ENCODE measurements around the gene NME2.

Gene NME2

DNA sequence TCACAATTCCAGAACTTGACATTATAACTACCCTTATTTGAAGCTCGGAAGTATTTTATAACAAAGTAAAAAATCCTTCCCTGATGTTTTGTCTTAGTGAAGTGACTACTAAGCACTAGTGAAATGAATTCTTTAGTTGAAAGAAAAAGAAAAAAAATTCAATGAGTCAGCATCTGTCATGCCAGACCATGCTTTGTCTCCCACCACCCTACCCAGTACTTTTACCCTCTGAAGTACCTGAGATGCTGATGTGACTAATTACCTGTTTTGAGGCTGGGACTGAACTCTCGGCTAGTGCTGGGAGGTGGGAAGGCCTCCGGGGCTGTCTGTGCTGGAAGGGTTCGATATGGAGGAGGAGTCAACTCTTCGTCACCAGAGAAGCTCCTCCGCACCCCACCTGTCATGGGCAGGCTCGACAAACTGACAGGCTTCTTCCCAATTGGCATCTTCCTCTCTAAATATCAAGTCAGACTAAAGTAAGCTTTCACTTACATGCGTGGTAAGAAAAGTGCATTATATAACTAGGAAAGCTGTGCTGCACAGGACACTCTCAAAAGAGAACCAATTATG, 19.6 kb downstream of the NME2 start:
- H3K4me3 ChIP-seq (ENCODE audit: low read depth in 1 of 2, low read length in 2 of 2), result no peak overlapping the region
- no peaks in the 10 kb centered on the region for H3K9me3 ChIP-seq (ENCODE audit: low read length)
- H3K9ac ChIP-seq (ENCODE audit: low read length), result no peak overlapping the region
- H3K27me3 ChIP-seq (ENCODE audit: control insufficient read depth in 1 of 2, insufficient read depth in 2 of 2, low read length in 2 of 2), result no peaks in the 10 kb centered on the region
- peaks cover 43% of the 10 kb centered on the region for H3K36me3 ChIP-seq (ENCODE audit: insufficient read depth, low read length)
- no peak overlapping the region for H3K27ac ChIP-seq (ENCODE audit: low read depth, low read length)
- H3K4me1 ChIP-seq (ENCODE audit: insufficient read depth, low read length), result no peaks in the 10 kb centered on the region

DNA sequence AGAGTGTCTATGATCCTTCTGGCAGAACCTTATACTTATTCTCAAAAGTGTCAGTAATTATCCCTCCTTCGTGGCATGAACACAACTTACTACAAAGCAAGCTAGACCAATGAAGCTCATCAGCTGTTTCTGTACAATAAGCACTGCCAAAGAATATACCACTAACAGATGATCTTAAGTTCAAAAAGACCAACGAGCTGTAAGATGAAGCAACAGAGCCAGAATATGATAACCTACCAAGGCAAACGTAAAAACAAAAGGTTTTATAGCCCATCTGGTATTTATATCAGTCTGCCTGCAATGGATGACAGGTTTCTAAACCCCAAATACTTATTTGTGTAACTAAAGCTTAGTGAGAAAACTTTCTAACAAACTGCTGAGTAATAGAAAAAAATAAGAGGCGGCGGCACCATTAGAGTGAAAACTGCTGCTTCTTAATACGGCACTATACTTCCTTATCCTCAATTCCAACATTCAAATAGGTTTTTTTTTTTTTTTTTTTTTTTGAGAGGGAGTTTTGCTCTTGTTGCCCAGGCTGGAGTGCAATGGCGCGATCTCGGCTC, 22.1 kb downstream of the NME2 start:
- H3K4me1 ChIP-seq (ENCODE audit: insufficient read depth, low read length), result no peaks in the 10 kb centered on the region
- H3K27me3 ChIP-seq (ENCODE audit: control insufficient read depth in 1 of 2, insufficient read depth in 2 of 2, low read length in 2 of 2), result no peaks in the 10 kb centered on the region
- H3K4me3 ChIP-seq (ENCODE audit: low read depth in 1 of 2, low read length in 2 of 2), result no peak overlapping the region
- H3K9ac ChIP-seq (ENCODE audit: low read length), result no peak overlapping the region
- H3K27ac ChIP-seq (ENCODE audit: low read depth, low read length), result no peak overlapping the region
- peaks cover 53% of the 10 kb centered on the region for H3K36me3 ChIP-seq (ENCODE audit: insufficient read depth, low read length)
- H3K9me3 ChIP-seq (ENCODE audit: low read length), result no peaks in the 10 kb centered on the region

DNA sequence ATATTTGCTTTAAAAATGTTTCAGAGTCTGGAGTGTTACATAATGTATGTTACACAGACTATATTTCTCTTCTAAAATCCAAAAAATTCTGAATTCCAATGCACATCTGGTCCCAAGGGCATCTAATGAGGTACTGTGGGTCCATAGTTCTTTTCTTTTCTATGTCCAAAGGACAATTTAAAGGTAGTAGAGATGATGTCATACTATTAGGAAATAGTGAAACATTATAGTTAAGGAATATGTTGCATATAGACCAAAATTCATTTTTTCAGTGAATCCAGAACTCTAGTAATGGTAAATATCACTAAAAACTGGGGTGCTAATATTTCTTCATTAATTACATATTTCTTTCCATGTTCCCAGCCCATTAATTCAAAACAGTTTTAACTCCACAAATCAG, 23.0 kb downstream of the NME2 start:
- H3K27ac ChIP-seq (ENCODE audit: low read depth, low read length), result no peak overlapping the region
- no peaks in the 10 kb centered on the region for H3K4me1 ChIP-seq (ENCODE audit: insufficient read depth, low read length)
- H3K9ac ChIP-seq (ENCODE audit: low read length), result no peak overlapping the region
- H3K9me3 ChIP-seq (ENCODE audit: low read length), result no peaks in the 10 kb centered on the region
- H3K4me3 ChIP-seq (ENCODE audit: low read depth in 1 of 2, low read length in 2 of 2), result no peak overlapping the region
- H3K36me3 ChIP-seq (ENCODE audit: insufficient read depth, low read length), result peaks cover 60% of the 10 kb centered on the region
- H3K27me3 ChIP-seq (ENCODE audit: control insufficient read depth in 1 of 2, insufficient read depth in 2 of 2, low read length in 2 of 2), result no peaks in the 10 kb centered on the region

DNA sequence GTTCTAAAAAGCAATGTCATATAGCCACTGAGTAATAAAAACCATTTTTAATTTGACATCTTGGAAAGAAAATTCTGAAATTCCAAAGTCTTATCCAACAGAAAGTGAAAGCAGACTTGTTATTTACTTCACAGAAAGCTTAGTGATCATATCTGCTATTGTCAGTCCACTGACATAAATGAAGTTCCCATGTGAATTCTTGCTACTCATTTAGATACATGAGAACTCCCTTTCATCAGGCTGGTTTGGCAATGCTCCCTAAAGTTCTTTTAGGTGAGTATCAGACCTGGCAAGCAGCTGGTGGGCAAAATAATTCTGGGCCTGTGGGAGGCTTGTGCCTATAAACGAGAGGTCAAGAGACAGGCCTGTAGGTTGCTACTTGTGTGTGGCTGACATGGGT, 23.4 kb downstream of the NME2 start:
- H3K27me3 ChIP-seq (ENCODE audit: control insufficient read depth in 1 of 2, insufficient read depth in 2 of 2, low read length in 2 of 2), result no peaks in the 10 kb centered on the region
- H3K27ac ChIP-seq (ENCODE audit: low read depth, low read length), result no peak overlapping the region
- no peak overlapping the region for H3K9ac ChIP-seq (ENCODE audit: low read length)
- peaks cover 59% of the 10 kb centered on the region for H3K36me3 ChIP-seq (ENCODE audit: insufficient read depth, low read length)
- no peaks in the 10 kb centered on the region for H3K9me3 ChIP-seq (ENCODE audit: low read length)
- H3K4me1 ChIP-seq (ENCODE audit: insufficient read depth, low read length), result no peaks in the 10 kb centered on the region
- H3K4me3 ChIP-seq (ENCODE audit: low read depth in 1 of 2, low read length in 2 of 2), result no peak overlapping the region

DNA sequence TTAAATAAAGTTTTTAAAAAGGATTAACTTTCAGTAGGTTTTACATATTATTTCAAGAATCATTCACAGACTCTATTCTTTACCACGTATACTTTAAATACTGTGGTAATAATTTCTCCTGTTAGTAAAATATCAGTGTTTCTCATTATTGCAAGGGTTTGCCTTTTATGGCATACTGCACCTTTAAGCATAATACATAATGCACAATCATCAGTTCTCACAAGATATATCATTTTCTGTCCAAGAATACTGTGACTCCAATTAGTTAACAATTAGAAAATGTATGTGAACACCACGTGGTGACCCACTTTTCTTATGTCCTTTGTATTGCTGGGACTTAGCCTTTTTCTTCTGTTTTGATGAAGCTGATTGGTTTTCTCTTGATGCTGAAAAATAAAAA, 25.7 kb downstream of the NME2 start:
- Histone ChIP-seq H3K4me3 (ENCODE audit: low read depth in 1 of 2, low read length in 2 of 2) (no peak overlapping the region), H3K4me1 (ENCODE audit: insufficient read depth, low read length) (no peaks in the 10 kb centered on the region), H3K27me3 (ENCODE audit: control insufficient read depth in 1 of 2, insufficient read depth in 2 of 2, low read length in 2 of 2) (no peaks in the 10 kb centered on the region), H3K9me3 (ENCODE audit: low read length) (no peaks in the 10 kb centered on the region), H3K9ac (ENCODE audit: low read length) (no peak overlapping the region), H3K36me3 (ENCODE audit: insufficient read depth, low read length) (peaks cover 55% of the 10 kb centered on the region), H3K27ac (ENCODE audit: low read depth, low read length) (no peak overlapping the region)

DNA sequence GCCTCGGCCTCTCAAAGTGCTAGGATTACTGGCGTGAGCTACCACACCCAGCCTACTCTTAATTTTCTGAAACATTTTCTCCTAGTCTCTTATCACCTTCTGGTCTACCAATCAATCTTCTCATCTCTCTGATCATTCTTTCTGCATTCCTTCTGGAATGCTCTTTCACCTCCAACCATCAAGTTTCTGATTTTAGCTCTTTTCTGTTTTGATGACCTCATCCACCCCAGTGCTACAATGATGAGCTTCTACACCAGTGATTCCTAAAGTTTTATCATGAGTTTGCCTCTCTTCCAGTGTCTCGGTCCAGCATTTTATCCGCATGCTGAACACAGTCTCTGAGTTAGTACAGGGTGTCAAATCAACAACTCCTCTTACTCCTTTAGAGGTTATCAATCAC, 31.5 kb downstream of the NME2 start:
- no peak overlapping the region for H3K9ac ChIP-seq (ENCODE audit: low read length)
- no peaks in the 10 kb centered on the region for H3K4me1 ChIP-seq (ENCODE audit: insufficient read depth, low read length)
- H3K9me3 ChIP-seq (ENCODE audit: low read length), result no peaks in the 10 kb centered on the region
- H3K4me3 ChIP-seq (ENCODE audit: low read depth in 1 of 2, low read length in 2 of 2), result no peak overlapping the region
- no peak overlapping the region for H3K27ac ChIP-seq (ENCODE audit: low read depth, low read length)
- peaks cover 66% of the 10 kb centered on the region for H3K36me3 ChIP-seq (ENCODE audit: insufficient read depth, low read length)
- no peaks in the 10 kb centered on the region for H3K27me3 ChIP-seq (ENCODE audit: control insufficient read depth in 1 of 2, insufficient read depth in 2 of 2, low read length in 2 of 2)

DNA sequence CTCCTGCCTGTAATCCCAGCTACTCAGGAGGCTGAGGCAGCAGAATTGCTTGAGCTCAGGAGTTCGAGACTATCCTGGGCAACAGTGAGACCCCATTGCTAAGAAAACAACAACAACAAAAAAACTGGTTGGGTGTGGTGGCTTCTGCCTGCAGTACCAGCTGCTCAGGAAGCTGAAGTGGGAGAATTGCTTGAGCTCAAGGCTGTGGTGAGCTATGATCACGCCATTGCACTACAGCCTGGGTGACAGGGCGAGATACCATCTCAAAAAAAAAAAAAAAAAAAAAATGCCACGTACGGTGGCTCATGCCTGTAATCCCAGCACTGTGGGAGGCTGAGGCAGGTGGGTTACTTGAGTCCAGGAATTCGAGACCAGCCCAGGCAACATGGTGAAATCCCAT, 34.1 kb downstream of the NME2 start:
- Histone ChIP-seq H3K27me3 (ENCODE audit: control insufficient read depth in 1 of 2, insufficient read depth in 2 of 2, low read length in 2 of 2) (no peaks in the 10 kb centered on the region), H3K4me3 (ENCODE audit: low read depth in 1 of 2, low read length in 2 of 2) (no peak overlapping the region), H3K36me3 (ENCODE audit: insufficient read depth, low read length) (peaks cover 61% of the 10 kb centered on the region), H3K27ac (ENCODE audit: low read depth, low read length) (no peak overlapping the region), H3K4me1 (ENCODE audit: insufficient read depth, low read length) (no peaks in the 10 kb centered on the region), H3K9me3 (ENCODE audit: low read length) (no peaks in the 10 kb centered on the region), H3K9ac (ENCODE audit: low read length) (no peak overlapping the region)

DNA sequence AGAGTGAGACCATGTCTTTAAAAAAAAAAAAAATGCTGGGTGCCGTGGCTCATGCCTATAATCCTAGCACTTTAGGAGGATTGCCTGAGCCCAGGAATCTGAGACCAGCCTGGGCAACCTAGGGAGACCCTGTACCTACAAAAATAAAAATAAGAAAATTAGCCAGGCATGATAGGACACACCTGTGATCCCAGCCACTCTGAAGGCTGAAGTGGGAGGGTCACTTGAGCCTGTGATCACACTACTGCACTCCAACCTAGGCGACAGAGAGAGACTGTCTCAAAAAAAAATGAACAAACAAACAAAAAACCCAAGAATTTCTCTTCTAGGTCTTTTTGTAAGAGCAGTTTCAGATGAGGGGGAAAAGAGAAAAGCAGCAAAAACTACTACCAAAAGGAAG, 34.6 kb downstream of the NME2 start:
- H3K36me3 ChIP-seq (ENCODE audit: insufficient read depth, low read length), result peaks cover 57% of the 10 kb centered on the region
- H3K27ac ChIP-seq (ENCODE audit: low read depth, low read length), result no peak overlapping the region
- H3K9me3 ChIP-seq (ENCODE audit: low read length), result no peaks in the 10 kb centered on the region
- H3K4me3 ChIP-seq (ENCODE audit: low read depth in 1 of 2, low read length in 2 of 2), result no peak overlapping the region
- H3K27me3 ChIP-seq (ENCODE audit: control insufficient read depth in 1 of 2, insufficient read depth in 2 of 2, low read length in 2 of 2), result no peaks in the 10 kb centered on the region
- H3K4me1 ChIP-seq (ENCODE audit: insufficient read depth, low read length), result no peaks in the 10 kb centered on the region
- no peak overlapping the region for H3K9ac ChIP-seq (ENCODE audit: low read length)

DNA sequence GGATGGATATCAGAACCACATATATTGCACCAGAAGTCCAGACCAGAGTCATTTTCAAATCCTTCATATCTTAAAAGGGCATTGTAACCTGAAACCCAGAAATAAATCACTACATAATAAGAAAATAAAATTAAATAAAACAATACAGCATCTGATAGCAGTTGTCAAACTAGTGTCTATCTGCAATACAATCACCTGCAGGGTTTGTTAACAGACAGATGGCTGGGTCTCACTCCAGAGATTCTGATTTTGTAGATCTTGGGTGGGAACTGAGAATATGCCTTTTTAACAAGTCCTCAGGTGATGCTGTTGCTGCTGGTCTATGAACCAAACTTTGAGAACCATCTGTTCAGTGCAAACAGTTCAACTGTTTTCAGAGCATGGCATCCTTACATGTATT, 37.6 kb downstream of the NME2 start:
- Histone ChIP-seq H3K36me3 (ENCODE audit: insufficient read depth, low read length) (peaks cover 54% of the 10 kb centered on the region), H3K9ac (ENCODE audit: low read length) (no peak overlapping the region), H3K4me3 (ENCODE audit: low read depth in 1 of 2, low read length in 2 of 2) (no peak overlapping the region), H3K27ac (ENCODE audit: low read depth, low read length) (no peak overlapping the region), H3K27me3 (ENCODE audit: control insufficient read depth in 1 of 2, insufficient read depth in 2 of 2, low read length in 2 of 2) (no peaks in the 10 kb centered on the region), H3K9me3 (ENCODE audit: low read length) (no peaks in the 10 kb centered on the region), H3K4me1 (ENCODE audit: insufficient read depth, low read length) (no peaks in the 10 kb centered on the region)

DNA sequence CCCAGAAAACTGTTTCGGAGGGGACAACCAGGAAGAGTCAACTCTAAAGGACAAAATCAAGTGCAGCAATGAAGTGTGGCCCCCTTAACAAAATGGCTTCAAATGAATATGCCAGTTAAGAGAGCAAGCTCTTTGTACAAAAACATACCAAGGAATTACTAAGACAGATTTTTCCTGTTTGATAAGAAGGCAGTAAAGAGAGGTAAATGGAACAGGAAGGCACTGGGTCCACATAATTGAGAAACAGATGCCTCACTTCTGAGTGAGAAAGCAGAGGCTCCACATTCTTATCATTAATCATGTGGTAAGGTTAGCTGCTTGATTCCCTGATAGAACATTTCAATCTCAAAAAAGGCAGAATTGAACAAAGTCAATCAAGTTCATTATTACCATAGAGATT, 48.7 kb downstream of the NME2 start:
- H3K9ac ChIP-seq (ENCODE audit: low read length), result no peak overlapping the region
- H3K27me3 ChIP-seq (ENCODE audit: control insufficient read depth in 1 of 2, insufficient read depth in 2 of 2, low read length in 2 of 2), result no peaks in the 10 kb centered on the region
- H3K4me1 ChIP-seq (ENCODE audit: insufficient read depth, low read length), result no peaks in the 10 kb centered on the region
- H3K36me3 ChIP-seq (ENCODE audit: insufficient read depth, low read length), result peaks cover 48% of the 10 kb centered on the region
- no peak overlapping the region for H3K27ac ChIP-seq (ENCODE audit: low read depth, low read length)
- no peaks in the 10 kb centered on the region for H3K9me3 ChIP-seq (ENCODE audit: low read length)
- no peak overlapping the region for H3K4me3 ChIP-seq (ENCODE audit: low read depth in 1 of 2, low read length in 2 of 2)

DNA sequence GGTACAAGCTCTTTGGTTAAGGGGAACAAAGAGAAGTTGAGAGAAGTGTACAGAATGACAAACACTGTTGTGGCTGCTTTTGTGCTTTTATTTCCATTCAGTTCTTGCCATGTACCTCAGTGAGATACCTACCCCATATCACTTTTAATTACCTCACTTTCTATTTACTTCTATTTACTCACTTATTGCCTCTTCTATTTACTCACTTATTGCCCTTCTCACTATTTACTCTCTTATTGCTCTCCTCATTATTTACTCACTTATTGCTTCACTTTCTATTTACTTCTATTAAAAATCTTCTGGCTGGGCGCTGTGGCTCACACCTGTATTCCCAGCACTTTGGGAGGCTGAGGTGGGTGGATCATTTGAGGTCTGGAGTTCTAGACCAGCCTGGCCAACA, 51.7 kb downstream of the NME2 start:
- Histone ChIP-seq H3K27ac (ENCODE audit: low read depth, low read length) (no peak overlapping the region), H3K9me3 (ENCODE audit: low read length) (no peaks in the 10 kb centered on the region)

DNA sequence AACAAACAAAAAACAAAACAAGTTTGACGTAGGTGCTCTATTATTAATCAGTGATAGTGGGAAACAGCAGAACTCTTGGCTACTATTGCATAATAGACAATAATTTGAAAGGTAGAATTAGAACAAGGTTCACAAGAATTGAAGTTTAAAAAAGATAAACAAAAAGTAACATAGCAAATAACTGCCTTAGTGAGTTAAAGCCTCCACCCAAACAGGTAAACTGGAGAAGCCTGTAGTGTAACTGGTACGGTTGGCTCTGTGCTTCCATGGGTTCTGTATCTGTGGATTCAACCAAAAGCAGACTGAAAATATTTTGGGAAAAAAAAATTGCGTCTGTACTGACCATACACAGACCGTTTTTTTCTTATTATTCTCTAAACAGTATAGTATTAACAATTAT, 55.1 kb downstream of the NME2 start:
- Histone ChIP-seq H3K9me3 (ENCODE audit: low read length) (no peaks in the 10 kb centered on the region), H3K36me3 (ENCODE audit: insufficient read depth, low read length) (peaks cover 46% of the 10 kb centered on the region), H3K4me3 (ENCODE audit: low read depth in 1 of 2, low read length in 2 of 2) (no peak overlapping the region), H3K27me3 (ENCODE audit: control insufficient read depth in 1 of 2, insufficient read depth in 2 of 2, low read length in 2 of 2) (no peaks in the 10 kb centered on the region), H3K9ac (ENCODE audit: low read length) (no peak overlapping the region), H3K27ac (ENCODE audit: low read depth, low read length) (no peak overlapping the region), H3K4me1 (ENCODE audit: insufficient read depth, low read length) (no peaks in the 10 kb centered on the region)

More for the DNA sequence above, 51.7 kb downstream of the NME2 start:
- no peak overlapping the region for H3K4me3 ChIP-seq (ENCODE audit: low read depth in 1 of 2, low read length in 2 of 2)
- H3K9ac ChIP-seq (ENCODE audit: low read length), result no peak overlapping the region
- no peaks in the 10 kb centered on the region for H3K4me1 ChIP-seq (ENCODE audit: insufficient read depth, low read length)
- no peaks in the 10 kb centered on the region for H3K27me3 ChIP-seq (ENCODE audit: control insufficient read depth in 1 of 2, insufficient read depth in 2 of 2, low read length in 2 of 2)
- H3K36me3 ChIP-seq (ENCODE audit: insufficient read depth, low read length), result peaks cover 46% of the 10 kb centered on the region
